Measurements from ENCODE around the gene STK35. TPM values are rescaled to one million over a fixed set of nuclear protein-coding genes. Genes with fewer than 3 reads are reported as not detected.

Gene STK35
- total RNA-seq, 1 donor from 2014 or later = 17.8 TPM

DNA sequence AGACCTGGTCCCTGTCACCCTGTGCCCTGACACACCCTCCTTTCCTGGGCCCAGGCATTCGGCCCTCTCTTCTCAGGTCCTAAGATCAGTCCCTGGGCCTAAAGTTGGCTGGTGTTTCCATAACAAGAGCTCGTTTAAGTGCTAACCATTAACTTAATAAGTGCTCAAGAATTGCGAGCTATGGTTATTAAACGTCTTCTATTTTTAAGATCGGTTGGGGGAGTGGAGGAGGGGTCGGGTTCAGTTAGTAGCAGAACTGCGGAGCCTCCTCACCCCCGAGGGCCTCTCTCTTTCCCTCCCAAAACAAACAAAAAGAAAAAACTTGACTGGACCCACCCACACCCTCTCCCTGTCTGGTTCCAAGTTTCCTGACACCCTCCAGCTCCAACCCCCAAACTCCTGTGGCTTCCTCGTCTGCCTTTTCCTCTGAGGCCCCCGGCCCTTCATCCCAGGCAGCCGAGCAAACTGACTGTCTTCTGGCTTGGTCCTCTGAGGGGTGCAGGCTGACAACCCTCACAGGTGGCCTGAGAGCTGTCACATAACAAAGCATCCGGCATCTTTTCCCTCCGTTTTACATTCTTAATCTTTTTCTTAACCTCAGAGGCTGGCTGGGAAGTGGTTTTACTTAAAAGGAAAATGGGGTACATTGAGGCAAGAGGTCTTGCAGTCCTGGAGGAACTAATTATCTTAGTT lies 2.0 kb downstream of the STK35 start:
- intact Hi-C loops (cut with micrococcal nuclease) = loop anchor here (1.0 to 10.0 kb wide), 3 partner anchors 367 to 1269 kb away; partner anchors contain the start of genes FAM110A, SNRPB and ZNF343

DNA sequence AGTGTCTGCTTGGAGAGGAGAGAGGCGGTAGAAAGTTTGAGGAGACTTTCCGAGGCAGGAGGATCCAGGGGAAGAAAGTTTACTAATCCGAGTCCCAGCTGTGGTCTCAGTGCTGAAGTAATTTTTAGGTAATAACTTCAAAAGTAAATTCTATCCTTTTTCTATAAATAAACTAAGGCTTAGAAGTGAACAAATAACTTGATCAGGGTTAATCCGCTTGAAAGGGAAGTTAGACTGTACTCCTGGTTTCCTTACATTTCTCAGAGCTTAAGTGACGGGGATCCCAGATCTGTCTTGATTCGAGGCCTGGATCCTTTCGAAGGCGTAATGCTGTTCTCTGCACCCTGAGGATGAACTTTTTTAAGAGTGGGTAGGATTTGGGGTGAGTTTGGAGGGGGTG lies 2.6 kb downstream of the STK35 start:
- intact Hi-C loops (cut with micrococcal nuclease) = loop anchor here (5.0 to 10.0 kb wide), 2 partner anchors 403 to 1269 kb away; partner anchors contain the start of genes FAM110A and ZNF343

DNA sequence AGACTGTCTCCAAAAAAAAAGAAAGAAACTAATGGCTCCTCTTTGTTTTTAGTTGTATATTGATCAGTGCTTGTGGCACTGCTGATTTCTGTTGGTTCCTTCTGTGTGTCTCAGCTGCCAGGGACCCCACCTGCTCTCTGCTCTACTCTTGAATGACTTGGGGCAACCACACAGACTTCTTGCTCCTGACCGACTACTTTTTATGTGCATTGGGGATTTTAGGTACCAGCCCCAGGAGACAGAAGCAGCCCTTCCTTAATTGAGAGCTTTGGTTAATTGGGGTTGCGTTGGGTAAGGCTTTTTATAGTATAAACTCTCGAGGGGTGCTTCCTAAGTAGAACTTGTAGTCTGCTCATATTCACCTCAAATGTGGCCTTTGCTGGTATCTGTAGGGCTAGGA lies 6.9 kb downstream of the STK35 start:
- intact Hi-C loops (cut with micrococcal nuclease) = loop anchor here (10.0 kb wide), 1 partner anchor 1274 kb away; the partner anchor contains the start of gene FAM110A

DNA sequence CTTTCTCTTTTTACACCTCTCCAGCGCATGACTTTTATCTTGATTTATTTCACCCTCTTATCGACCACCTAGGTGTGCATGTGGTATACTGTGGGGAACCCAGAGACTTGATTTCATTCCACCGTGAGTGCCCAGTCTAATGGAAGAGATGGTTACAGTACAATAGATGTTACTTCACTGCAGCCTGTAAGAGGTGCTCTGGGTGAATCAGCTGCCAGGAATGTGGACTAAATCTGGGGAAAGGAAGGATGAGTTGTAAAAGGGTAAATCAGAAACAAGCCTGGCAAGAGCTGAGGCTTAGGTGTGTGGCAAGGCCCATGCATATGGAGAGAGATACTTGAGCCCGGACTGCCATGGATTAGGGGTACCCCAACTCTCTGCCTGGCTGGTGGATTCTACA lies 7.4 kb downstream of the STK35 start:
- intact Hi-C loops (cut with micrococcal nuclease) = loop anchor here (10.0 kb wide), 1 partner anchor 1274 kb away; the partner anchor contains the start of gene FAM110A

DNA sequence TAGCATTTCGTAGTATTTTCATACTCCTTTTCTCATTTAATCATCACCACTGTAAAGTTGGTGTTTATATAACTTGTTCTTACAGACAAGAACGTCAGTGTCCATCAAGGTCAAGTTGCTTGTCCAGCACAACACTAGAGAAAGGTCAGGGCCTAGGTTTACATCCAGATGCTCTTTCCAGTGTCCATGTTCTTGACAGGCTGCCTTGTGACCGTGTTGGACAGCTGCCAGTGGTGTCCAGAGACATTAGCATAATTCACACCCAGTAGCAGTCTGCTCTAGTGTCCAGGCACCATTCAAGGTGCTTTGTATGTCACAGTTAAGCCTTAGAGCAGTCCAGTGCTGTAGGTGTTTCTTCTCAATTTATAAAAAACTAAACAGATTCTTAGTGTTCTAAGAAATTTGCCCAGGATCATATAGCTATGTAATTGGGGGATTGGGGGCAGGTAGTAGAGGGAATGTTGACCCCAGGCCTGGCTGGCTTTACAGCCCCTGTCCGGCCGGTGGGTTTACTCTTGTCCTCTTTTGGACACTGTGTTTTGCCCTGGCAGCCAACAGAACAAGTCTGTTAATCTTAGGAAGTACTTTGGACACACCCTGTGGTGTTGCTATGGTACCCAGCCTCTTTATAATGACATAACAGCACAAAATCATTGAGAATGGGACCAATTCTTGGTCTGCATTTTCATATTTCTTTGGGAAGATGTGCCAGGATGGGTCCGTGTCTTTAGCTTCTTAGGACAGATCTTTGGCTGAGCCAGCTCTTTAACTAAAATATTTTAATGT lies 8.0 kb downstream of the STK35 start:
- intact Hi-C loops (cut with micrococcal nuclease) = loop anchor here (10.0 kb wide), 1 partner anchor 1275 kb away; the partner anchor contains the start of gene FAM110A

DNA sequence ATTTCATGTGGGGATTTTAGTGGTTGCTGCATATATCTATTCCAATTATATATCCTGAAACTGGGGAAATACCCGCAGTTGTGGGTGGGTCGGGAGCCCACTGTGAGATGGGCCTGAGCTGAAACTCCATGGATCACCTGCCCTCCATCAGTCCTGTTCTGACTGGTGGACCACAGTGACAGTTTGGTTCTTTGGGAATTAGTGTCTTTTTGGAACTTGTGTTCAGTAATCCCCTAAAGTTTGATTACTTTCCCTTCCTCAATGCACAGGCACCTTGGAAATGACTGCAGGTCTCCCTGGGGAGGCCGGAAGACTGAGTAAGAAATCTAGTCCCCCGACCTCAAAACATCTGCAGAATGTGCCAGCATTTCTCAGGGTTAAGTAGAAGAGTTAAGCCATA lies 11.3 kb downstream of the STK35 start:
- intact Hi-C loops (cut with micrococcal nuclease) = no loop called here

DNA sequence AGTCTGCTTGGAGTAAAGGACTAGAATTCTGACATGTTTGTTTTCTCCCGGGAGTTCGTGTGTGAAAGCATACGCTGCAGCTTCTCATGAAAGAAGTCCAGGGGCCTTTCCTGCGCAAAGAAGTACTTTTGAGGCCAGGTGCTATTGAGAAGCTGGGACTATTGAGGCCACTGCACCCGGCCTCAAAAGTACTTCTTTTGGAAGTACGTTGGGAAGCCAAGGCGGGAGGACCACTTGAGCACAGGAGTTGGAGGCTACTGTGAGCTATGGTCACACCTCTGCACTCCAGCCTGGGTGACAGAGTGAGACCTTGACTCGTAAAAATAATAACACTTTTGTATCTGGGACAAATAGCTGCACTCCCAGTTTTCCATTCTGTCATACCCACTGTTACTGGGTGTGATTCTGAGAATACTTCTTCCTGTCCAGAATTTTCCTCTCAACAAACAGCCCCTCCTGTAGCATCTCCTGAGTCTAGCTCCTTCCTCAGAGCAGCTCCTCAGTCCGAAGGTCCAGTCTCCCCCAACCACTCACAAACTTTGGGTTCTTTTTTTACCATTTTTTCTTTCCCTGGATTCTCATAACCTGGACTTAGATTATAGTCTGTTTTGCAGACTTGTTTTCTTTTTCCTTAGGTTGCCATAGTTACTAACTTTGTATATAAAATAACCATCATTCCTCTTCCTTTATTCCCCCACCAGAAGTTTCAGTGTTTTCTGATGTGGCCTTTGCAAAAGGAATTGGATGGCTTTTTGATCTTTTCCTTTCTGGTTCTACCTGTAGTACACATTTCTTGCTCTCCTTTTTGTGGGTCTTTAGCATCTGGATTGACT lies 12.7 kb downstream of the STK35 start:
- intact Hi-C loops (cut with micrococcal nuclease) = no loop called here

DNA sequence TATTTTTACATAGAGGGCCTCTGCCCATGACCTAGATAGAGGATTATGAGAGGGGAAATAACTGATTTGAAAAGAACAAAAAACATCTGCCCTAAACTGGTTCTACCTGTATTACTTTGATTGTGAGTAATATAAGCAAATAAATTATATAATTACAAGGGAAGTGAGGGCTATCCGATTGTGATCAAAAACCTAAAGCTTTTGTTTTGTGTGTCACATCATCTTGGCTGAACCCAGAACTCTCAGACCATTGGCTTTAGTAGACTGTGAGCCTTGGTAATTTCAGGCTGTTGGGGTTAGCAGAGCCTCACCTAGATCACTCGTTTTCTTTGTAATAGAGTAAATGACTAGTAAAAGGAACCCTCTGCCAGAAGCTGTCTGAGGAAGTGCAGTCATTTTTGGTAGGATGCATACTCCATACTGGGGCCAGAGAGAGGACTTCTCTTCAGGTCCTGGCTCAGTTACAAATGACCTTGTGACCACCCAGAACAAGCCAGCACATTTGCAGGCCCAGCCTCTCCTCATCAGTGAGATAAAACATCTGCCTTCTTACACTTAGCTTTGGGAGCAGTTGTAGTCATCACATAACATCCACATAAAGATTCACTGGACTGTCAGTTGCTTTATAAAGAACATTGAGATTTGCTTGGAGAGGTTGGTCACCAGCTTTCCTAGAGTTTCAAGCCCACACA lies 13.5 kb downstream of the STK35 start:
- intact Hi-C loops (cut with micrococcal nuclease) = no loop called here

DNA sequence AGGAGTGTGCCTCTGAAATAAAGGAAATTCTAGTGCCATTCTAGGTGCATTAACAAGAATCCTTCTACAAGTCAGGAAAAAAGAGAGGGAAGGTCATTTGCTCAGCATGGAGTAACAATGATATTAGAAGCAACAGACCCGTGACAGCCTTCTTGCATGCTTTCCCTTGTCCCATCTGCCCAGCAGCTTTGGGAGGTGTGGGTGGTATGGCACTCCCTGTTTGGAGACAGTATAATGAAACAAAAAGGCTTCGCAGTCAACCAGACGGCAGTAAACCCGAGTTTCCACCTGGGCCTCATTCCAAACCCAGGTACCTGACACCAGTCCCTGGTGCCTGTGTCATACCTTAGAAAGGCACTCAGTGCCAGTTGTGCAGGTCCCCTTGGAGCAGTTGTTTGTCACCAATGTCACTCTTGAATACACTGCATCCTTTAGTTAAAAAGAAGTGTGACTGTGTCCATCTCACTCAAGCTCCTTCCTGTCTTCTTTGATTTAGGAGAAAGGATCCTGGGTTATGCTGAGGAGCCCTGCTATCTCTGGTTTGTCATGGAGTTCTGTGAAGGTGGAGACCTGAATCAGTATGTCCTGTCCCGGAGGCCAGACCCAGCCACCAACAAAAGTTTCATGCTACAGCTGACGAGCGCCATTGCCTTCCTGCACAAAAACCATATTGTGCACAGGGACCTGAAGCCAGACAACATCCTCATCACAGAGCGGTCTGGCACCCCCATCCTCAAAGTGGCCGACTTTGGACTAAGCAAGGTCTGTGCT lies 14.7 kb downstream of the STK35 start:
- intact Hi-C loops (cut with micrococcal nuclease) = no loop called here

DNA sequence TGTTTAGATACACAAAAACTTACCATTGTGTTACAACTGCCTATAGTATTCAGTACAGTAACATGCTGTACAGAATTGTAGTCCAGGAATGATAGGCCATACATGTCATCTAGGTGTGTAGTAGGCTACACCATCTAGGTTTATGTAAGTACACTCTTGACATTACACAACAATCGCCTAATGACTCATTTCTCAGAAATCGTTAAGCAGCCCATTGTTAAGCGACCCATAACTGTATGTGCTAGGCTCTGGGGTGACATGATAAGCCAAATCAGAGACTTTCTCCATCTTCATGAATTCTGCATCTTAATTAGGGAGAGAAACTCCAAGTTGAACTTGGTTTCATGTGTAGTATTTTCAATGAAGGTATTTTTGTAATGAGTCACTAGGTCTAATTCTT lies 17.2 kb downstream of the STK35 start:
- intact Hi-C loops (cut with micrococcal nuclease) = no loop called here

DNA sequence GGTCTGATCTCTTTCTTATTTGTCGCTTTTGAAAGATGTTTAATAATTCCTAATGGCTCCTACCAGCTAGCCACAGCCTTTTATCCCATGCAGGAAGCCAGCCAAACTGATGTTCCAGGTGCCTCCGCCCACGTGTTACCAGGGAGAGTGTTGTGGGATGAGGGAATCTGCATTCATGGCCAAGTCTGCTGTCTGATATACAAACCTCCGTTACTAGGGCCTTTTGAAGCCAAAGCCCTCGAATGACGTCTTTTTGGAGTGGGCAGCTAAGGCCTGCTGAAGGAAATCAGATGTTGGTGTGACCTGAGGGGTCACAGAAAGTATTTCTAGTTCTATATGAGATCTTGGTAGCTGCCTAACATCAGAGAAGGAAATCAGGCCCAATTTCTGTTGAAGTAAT lies 21.3 kb downstream of the STK35 start:
- intact Hi-C loops (cut with micrococcal nuclease) = no loop called here

DNA sequence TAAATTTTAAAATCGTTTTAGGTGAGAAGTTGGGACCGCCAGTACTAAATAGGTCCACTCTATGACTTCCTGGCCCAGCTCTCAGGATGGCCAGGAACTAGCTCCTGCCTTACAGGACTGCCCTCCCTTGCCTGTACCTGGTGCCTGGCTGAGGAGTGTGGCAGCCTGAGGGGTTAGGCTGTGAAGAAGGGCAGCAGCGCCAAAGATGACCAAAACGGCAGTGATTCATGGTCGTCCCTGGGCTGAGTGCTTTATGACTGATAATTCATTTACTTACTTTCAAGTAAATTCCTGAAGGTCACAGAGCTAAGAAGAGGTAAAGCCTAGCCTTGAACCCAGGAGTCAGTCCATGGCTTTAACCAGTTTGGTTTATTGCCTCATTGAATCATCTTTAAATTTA lies 22.1 kb downstream of the STK35 start:
- intact Hi-C loops (cut with micrococcal nuclease) = no loop called here

DNA sequence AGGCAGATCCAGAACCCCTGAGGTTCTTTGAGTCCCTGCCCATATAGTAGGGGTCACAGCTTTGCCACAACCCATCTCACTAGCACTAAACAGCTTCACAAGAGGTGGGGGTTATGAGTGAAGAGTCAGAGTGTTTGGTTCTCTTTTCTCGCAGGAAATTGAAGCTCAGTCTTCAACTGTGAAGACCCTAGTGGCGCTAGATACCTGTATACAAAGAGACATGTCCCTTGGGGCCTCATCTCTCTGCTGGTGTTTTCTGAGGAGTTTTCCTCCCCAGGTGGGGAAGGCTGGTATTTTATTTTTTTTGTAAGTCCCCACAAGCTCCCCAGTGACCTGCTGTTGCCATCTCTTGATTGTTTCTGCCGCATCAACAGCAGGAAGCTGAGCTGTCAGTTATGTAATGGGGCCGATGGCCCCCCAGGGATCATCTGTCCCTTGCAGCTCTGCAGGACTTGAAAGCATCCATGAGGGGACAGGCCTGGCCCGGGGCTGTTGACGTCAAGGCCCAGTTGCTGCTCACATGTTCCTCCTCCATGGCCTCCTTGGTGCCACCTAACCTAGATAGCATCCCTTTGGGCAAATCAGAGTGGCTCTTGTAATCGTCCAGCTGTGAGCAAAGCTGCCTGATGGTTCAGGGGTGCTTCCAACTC lies 23.1 kb downstream of the STK35 start:
- intact Hi-C loops (cut with micrococcal nuclease) = no loop called here

DNA sequence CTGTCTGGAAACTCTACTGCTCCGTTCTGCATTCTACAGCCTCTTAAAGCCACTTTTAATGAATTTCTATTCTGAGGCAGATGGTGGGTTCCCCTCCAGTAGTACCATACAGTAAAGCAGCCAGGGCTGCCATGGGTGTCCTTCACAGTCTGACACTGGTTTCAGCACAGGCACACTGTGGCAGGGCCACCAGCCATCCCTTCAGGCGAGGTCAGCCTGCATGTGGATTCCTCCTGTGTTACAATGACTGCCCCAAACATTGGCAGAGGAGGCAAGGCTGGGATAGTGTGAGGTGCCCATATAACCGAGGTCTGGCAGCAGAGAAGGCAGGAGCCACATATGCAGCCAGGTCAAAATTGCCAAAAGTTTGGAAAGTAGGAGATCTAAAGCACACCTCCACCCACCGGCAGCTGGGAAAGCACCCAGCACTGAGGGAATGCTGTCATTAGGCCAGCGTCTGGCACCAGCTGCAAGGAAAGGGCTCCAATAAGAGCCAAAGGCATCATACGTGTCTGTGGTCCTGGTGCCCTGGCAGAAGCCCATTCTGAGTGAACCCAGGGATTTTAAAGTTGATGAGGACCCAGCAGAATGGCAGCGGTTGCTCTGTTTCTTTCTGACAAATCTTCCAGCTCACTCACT lies 24.0 kb downstream of the STK35 start:
- intact Hi-C loops (cut with micrococcal nuclease) = no loop called here

DNA sequence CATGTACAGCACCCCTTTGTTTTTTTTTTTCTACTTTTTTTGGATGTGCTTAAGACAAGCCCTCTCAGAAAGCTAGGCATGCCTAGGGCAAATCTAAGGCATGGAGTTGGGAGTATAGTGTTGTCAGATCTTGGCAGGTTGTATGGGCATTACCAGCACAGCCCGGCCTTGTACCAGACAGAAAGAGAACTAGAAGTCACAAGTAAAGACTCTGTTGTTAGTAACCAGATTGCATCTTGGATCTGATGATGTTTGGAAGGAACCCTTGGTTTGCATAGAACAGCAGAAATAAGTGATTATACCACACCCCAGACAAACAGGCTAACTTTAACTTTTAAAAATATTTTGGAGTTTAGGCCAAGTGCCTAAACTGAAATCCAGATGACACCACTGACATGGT lies 25.6 kb downstream of the STK35 start:
- intact Hi-C loops (cut with micrococcal nuclease) = no loop called here

DNA sequence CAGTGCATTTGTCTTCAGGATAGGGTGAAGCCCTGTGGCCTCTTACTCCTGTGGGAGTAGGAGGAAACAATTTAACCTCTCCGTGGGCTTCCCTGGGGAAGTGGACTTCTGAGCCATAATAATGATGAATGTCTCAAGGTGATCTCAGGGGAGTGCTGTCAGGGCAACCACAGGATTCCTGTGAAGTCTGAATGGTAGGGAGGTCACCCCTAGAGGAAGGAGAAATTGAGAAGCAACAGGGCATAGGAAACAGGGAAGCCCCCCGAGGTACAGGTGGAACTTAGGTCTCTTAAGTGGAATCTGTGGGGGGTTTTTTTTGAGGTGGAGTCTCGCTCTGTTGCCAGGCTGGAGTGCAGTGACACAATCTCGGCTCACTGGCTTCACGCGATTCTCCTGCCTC lies 26.9 kb downstream of the STK35 start:
- intact Hi-C loops (cut with micrococcal nuclease) = no loop called here

DNA sequence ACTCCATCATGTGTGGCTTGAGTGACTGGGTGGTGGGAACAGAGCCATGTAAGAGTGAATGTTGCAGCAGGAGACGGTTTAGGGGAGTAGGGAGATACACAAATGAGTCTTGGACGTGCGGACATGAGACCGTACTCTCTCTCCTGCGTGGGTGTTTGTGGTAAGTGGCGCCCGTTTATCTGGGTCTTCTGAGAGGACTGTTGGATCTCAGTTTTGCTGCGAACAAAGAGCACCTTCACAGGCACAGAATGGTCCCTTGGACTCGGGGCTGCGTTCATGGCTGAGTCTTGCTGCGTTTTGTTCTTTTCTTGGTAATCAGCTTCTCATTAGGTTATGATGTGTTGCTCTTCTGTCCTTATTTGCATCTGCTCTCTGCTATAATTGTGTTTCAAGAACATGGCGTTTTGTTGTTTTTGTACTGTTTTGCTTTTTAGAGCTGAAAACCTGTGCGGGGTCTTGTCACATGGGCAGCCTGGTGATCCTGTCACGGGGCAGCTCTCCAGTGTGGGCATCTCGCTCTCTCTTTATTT lies 28.5 kb downstream of the STK35 start:
- intact Hi-C loops (cut with micrococcal nuclease) = no loop called here

DNA sequence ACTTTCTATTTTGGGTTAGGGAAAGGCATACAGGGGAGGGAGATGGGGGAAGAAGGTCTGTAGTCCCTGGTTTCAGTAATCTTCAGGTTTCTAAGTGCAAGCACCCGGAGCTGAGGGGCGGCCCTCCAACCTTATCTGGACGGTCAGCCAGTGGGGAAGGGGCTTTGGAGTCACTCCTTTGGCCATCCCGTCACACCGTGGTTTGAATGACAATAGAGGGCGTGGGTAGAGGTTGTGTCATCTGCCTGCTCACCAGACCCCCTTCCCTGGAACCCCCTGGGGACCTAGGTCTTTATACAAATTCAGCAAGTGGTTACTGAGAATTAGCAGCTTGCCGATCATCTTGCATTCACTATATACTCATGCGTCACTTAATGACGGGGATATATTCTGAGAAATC lies 29.1 kb downstream of the STK35 start:
- intact Hi-C loops (cut with micrococcal nuclease) = no loop called here

DNA sequence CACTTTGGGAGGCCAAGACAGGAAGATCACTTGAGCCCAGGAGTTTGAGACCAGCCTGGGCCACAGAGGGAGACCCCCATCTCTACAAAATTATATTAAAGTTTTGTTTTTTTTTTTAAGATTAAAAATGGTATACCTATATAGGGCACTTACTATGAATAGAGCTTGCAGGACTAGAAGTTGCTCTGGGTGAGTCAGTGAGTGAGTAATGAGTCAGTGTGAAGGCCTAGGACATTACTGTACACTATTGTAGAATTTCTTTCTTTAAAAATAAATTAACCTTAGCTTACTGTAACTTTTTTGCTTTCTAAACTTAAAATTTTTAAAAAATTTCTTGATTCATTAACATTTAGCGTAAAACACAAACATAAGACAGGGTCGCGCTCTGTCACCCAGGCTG lies 29.7 kb downstream of the STK35 start:
- intact Hi-C loops (cut with micrococcal nuclease) = no loop called here

All from T-helper 2 cell treated with Interferon-gamma antibody and Interleukin-4, amounts not matched to agents 100 ng/mL and 5 ng/mL, for 36 hours (primary cell).